ENCODE measurements around the gene MUC4. TPM values are rescaled to one million over a fixed set of nuclear protein-coding genes. Genes with fewer than 3 reads are reported as not detected.

Gene MUC4
- total and polyA plus RNA-seq, 2 donors: 0.14 to 1.3 TPM

DNA sequence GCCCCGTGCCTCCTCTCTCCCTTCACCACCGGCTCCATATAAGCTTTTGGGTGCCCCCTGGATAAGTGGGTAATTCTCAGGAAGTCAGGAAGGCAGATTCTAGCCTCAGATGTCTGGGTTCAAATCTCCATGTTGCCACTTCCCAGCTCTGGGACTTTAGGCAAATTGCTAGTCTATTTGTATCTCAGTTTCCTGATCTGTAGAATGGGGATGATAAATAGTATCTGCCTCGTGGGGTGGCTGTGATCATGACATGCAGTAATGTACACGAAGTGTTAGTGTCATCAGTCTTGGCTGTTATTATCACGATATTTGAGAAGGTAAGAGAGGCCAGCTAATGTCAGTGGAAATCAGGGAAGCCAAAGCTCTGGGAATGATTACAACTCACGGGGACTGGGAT is 43.3 kb downstream of the MUC4 start:
- H3K27me3 ChIP-seq (ENCODE audit: control insufficient read depth in 2 of 2, insufficient read depth in 1 of 2, low read length in 1 of 2): peaks cover 0 to 19% of the 10 kb centered on the region in 2 donors
- WGBS: 92% methylated on average over 6 of the region's 6 CpGs
- H3K4me1 ChIP-seq (ENCODE audit: control insufficient read depth in 2 of 2, insufficient read depth in 2 of 2, low read length in 2 of 2): no peaks in the 10 kb centered on the region
- no peak for DNase-seq (ENCODE audit: low read depth in 6 of 9, low spot score in 9 of 9)
- H3K27ac ChIP-seq (ENCODE audit: low read depth in 1 of 2, low read length in 1 of 2): no peak overlapping the region
- H3K36me3 ChIP-seq (ENCODE audit: control insufficient read depth in 2 of 2, insufficient read depth in 2 of 2, low read length in 1 of 2): no peaks in the 10 kb centered on the region
- peaks cover 0 to 6% of the 10 kb centered on the region in 2 donors for H3K9me3 ChIP-seq (ENCODE audit: control insufficient read depth in 2 of 2, insufficient read depth in 1 of 2, low read length in 1 of 2)
- H3K4me3 ChIP-seq (ENCODE audit: low read length in 2 of 2): no peak overlapping the region

DNA sequence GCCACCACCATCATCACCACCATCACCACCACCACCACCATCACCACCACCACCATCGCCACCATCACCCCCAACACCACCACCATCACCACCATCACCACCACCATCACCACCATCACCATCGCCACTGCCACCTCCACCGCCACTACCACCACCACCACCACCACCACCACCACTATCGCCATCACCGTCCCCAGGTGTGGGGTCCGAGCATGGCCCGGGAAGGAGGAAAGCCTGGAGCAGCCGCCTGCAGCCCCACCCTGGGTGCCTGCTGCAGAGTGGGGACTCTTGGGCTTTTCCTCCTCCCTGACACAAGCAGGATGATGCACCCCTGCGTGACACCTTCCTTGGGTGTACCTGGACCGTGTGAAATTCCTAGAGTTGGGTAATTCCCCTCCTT is 43.9 kb downstream of the MUC4 start:
- Histone ChIP-seq H3K4me3 (ENCODE audit: low read length in 2 of 2) (no peak overlapping the region), H3K4me1 (ENCODE audit: control insufficient read depth in 2 of 2, insufficient read depth in 2 of 2, low read length in 2 of 2) (no peaks in the 10 kb centered on the region), H3K27ac (ENCODE audit: low read depth in 1 of 2, low read length in 1 of 2) (no peak overlapping the region), H3K36me3 (ENCODE audit: control insufficient read depth in 2 of 2, insufficient read depth in 2 of 2, low read length in 1 of 2) (no peaks in the 10 kb centered on the region), H3K9me3 (ENCODE audit: control insufficient read depth in 2 of 2, insufficient read depth in 1 of 2, low read length in 1 of 2) (peaks cover 0 to 6% of the 10 kb centered on the region in 2 donors), H3K27me3 (ENCODE audit: control insufficient read depth in 2 of 2, insufficient read depth in 1 of 2, low read length in 1 of 2) (peaks cover 0 to 26% of the 10 kb centered on the region in 2 donors)
- DNase-seq (ENCODE audit: low read depth in 6 of 9, low spot score in 9 of 9): no peak
- WGBS: 78% methylated on average over 10 of the region's 10 CpGs

DNA sequence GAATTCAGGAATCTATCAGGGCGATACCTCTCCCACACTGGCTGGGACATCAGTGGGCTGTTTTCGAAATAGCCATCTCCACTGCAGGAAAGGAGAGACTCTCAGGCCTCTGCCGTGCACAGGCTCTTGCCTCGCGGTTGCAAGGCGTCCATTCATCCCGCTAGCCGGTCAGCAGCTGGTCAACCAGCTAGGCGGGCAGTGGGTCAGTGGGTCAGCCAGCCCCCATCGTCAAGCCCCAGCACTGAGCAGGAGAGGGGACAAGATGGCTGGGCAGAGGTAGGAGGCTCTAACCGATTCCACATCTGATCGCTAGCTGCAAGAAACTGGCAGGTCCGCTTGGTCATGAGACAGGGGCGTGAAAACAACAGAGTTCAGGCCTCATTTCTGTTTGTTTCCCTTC is 45.1 kb downstream of the MUC4 start:
- WGBS: 97% methylated on average over 14 of the region's 14 CpGs
- no peak overlapping the region for H3K27ac ChIP-seq (ENCODE audit: low read depth in 1 of 2, low read length in 1 of 2)
- H3K36me3 ChIP-seq (ENCODE audit: control insufficient read depth in 2 of 2, insufficient read depth in 2 of 2, low read length in 1 of 2): no peaks in the 10 kb centered on the region
- peaks cover 0 to 11% of the 10 kb centered on the region in 2 donors for H3K9me3 ChIP-seq (ENCODE audit: control insufficient read depth in 2 of 2, insufficient read depth in 1 of 2, low read length in 1 of 2)
- no peak for DNase-seq (ENCODE audit: low read depth in 6 of 9, low spot score in 9 of 9)
- H3K4me3 ChIP-seq (ENCODE audit: low read length in 2 of 2): no peak overlapping the region
- H3K27me3 ChIP-seq (ENCODE audit: control insufficient read depth in 2 of 2, insufficient read depth in 1 of 2, low read length in 1 of 2): peaks cover 0 to 34% of the 10 kb centered on the region in 2 donors
- H3K4me1 ChIP-seq (ENCODE audit: control insufficient read depth in 2 of 2, insufficient read depth in 2 of 2, low read length in 2 of 2): peaks cover 0 to 2% of the 10 kb centered on the region in 2 donors

DNA sequence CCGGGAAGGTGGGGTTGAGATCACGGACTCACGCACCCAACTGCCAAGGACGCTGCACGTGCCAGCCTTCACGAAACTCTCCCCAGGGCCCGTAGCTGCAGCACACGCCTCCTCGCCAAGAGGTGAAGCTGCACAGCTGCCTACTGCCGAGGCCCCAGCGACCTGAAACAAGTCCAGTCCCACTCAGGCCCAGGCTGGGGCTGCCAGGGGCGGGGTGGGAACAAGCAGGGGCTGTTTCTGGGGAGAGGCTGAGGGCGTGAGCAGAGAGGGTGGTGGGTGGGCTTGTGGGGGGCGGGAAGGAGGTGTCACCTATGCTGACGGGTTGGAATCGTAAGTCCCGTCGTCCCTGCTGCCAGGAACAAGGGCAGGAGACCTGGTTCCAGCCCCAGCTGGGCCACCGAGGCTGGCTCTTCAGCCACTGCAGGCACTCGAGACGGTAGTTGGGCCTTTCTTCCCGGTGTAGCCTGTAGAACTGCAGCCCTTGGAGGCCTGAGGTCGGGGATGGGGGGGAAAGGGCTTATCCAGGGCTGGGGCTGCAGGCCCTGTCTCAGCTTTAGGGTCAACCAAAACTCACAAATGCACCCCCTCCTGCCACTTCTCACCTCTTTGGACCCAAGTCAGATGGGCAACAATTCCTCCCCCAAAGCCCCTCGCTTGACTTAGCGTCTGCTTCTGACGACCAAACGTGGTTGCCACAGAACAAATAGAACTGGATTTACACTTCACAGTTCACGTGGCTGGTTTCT is 46.6 kb downstream of the MUC4 start:
- H3K27ac ChIP-seq (ENCODE audit: low read depth in 1 of 2, low read length in 1 of 2): no peak overlapping the region
- no peak overlapping the region for H3K4me3 ChIP-seq (ENCODE audit: low read length in 2 of 2)
- peaks cover 0 to 15% of the 10 kb centered on the region in 2 donors for H3K9me3 ChIP-seq (ENCODE audit: control insufficient read depth in 2 of 2, insufficient read depth in 1 of 2, low read length in 1 of 2)
- 97% methylated on average over 28 of the region's 28 CpGs for WGBS
- no peak for DNase-seq (ENCODE audit: low read depth in 6 of 9, low spot score in 9 of 9)
- peaks cover 0 to 5% of the 10 kb centered on the region in 2 donors for H3K4me1 ChIP-seq (ENCODE audit: control insufficient read depth in 2 of 2, insufficient read depth in 2 of 2, low read length in 2 of 2)
- peaks cover 0 to 49% of the 10 kb centered on the region in 2 donors for H3K27me3 ChIP-seq (ENCODE audit: control insufficient read depth in 2 of 2, insufficient read depth in 1 of 2, low read length in 1 of 2)
- no peaks in the 10 kb centered on the region for H3K36me3 ChIP-seq (ENCODE audit: control insufficient read depth in 2 of 2, insufficient read depth in 2 of 2, low read length in 1 of 2)

DNA sequence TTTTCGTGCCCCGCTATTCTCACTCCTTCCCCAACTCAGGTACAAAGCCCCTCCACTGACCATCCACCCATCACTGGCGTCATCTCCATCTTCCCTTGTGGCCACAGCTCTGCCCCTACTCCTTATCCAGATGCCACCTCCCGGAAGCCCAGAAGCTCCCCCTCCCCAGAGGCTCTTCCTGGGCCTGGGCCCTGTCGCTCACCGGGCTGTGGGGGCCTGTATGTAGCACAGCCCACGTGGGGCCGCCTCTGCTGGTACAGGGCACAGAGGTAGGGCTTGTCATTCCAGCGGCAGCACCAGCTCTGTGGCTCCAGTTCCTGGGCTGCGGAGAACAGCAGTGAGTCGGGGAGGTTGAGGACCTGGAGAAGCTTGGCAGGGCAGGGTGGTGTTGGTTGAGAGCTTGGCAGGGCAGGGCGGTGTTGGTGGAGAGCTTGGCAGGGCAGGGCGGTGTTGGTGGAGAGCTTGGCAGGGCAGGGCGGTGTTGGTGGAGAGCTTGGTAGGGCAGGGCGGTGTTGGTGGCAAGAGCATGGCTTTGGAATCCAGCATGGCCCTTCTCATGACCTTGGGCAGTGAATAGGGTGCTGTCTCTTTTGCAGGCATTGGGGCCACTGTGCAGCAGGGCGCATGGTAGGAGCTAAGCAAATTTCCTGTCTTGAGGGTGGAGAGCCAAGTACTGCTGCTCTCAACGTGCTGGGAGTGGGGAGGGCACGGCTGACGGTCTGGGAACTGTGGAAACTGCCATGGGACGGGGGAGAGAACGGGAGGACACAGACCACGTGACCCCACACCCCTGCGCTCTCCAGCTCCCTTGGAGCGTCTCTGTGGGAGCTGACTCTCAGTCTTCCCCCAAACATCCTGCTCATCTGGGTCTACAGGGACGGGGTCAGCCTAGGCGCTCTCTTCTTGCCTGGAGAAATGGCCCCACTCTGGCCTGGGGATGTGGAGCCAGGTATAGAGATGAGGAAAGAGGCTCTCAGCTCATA is 47.6 kb downstream of the MUC4 start:
- H3K9me3 ChIP-seq (ENCODE audit: control insufficient read depth in 2 of 2, insufficient read depth in 1 of 2, low read length in 1 of 2): peaks cover 0 to 15% of the 10 kb centered on the region in 2 donors
- peaks cover 0 to 53% of the 10 kb centered on the region in 2 donors for H3K27me3 ChIP-seq (ENCODE audit: control insufficient read depth in 2 of 2, insufficient read depth in 1 of 2, low read length in 1 of 2)
- H3K36me3 ChIP-seq (ENCODE audit: control insufficient read depth in 2 of 2, insufficient read depth in 2 of 2, low read length in 1 of 2): no peaks in the 10 kb centered on the region
- DNase-seq (ENCODE audit: low read depth in 6 of 9, low spot score in 9 of 9): no peak
- no peak overlapping the region for H3K4me3 ChIP-seq (ENCODE audit: low read length in 2 of 2)
- 86% methylated on average over 26 of the region's 26 CpGs for WGBS
- peaks cover 0 to 5% of the 10 kb centered on the region in 2 donors for H3K4me1 ChIP-seq (ENCODE audit: control insufficient read depth in 2 of 2, insufficient read depth in 2 of 2, low read length in 2 of 2)
- H3K27ac ChIP-seq (ENCODE audit: low read depth in 1 of 2, low read length in 1 of 2): no peak overlapping the region

DNA sequence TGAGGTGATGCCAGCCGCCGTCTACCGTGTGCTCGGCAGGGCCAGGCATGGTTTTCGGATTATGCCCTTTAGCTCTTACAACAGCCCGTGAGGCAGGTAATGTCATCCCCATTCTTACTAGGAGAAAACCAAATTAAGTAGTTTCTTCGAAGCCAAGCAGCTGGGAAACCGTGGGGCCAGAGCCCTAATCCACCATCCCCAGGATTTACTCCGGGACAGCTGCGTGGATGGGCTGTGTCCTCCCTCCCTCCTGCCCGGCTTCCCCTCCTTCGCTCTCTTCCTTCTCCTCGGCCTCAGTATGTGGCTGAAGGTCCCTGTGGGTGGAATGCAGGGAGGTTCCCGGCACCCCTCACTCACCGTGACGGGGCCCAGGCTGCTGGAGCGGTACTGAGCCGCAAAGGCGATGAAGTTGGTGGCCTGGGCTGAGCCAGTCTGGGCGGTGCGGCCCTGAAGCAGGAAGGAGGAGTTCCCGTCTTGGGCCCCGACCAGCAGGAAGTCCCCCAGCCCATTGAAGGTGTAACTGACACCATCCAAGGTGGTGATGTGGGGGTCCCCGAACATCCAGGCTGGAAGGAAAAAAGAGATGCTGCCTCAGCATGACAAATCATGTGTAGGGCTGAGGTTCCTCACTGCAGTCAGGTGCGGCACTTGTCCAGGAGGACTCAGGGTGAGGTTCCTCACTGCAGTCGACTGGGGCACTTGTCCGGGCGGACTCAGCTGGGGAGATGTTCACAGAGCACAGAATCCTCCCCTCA is 48.5 kb downstream of the MUC4 start:
- Histone ChIP-seq H3K27ac (ENCODE audit: low read depth in 1 of 2, low read length in 1 of 2) (no peak overlapping the region), H3K4me1 (ENCODE audit: control insufficient read depth in 2 of 2, insufficient read depth in 2 of 2, low read length in 2 of 2) (peaks cover 0 to 5% of the 10 kb centered on the region in 2 donors), H3K4me3 (ENCODE audit: low read length in 2 of 2) (no peak overlapping the region), H3K9me3 (ENCODE audit: control insufficient read depth in 2 of 2, insufficient read depth in 1 of 2, low read length in 1 of 2) (peaks cover 0 to 15% of the 10 kb centered on the region in 2 donors), H3K27me3 (ENCODE audit: control insufficient read depth in 2 of 2, insufficient read depth in 1 of 2, low read length in 1 of 2) (peaks cover 0 to 57% of the 10 kb centered on the region in 2 donors), H3K36me3 (ENCODE audit: control insufficient read depth in 2 of 2, insufficient read depth in 2 of 2, low read length in 1 of 2) (no peaks in the 10 kb centered on the region)
- no peak for DNase-seq (ENCODE audit: low read depth in 6 of 9, low spot score in 9 of 9)
- 86% methylated on average over 28 of the region's 28 CpGs for WGBS

DNA sequence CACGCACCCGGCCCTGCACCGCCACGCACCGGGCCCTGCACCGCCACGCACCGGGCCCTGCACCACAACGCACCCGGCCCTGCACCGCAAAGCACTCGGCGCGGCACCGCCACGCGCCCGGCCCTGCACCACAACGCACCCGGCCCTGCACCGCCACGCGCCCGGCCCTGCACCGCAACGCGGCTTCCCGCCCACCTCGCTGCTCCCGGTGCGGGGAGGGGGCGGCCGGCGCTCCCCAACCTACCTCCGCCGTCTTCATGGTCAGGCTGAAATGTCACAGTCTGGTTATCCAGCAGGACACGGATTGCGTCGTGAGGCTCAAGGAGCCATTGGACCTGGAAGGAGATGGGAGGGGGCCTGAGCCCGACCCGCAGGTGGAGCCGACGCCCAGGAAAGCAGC is 49.1 kb downstream of the MUC4 start:
- H3K9me3 ChIP-seq (ENCODE audit: control insufficient read depth in 2 of 2, insufficient read depth in 1 of 2, low read length in 1 of 2): peaks cover 0 to 15% of the 10 kb centered on the region in 2 donors
- peaks cover 0 to 63% of the 10 kb centered on the region in 2 donors for H3K27me3 ChIP-seq (ENCODE audit: control insufficient read depth in 2 of 2, insufficient read depth in 1 of 2, low read length in 1 of 2)
- peaks cover 0 to 9% of the 10 kb centered on the region in 2 donors for H3K4me1 ChIP-seq (ENCODE audit: control insufficient read depth in 2 of 2, insufficient read depth in 2 of 2, low read length in 2 of 2)
- DNase-seq (ENCODE audit: low read depth in 6 of 9, low spot score in 9 of 9): no peak
- H3K4me3 ChIP-seq (ENCODE audit: low read length in 2 of 2): no peak overlapping the region
- WGBS: 92% methylated on average over 43 of the region's 43 CpGs
- no peaks in the 10 kb centered on the region for H3K36me3 ChIP-seq (ENCODE audit: control insufficient read depth in 2 of 2, insufficient read depth in 2 of 2, low read length in 1 of 2)
- no peak overlapping the region for H3K27ac ChIP-seq (ENCODE audit: low read depth in 1 of 2, low read length in 1 of 2)

DNA sequence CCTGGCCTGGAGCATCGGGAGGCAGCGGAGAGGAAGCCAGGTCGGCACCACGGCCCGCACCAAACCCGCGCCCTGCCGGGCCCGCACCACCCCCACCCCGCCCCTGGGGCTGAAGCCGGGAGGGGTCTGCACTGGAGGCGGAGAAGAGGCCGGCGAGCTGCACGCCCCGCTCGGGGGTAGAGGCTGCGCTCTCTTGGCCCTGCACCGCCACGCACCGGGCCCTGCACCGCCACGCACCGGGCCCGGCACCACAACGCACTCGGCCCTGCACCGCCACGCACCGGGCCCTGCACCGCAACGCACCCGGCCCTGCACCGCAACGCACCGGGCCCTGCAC is 49.5 kb downstream of the MUC4 start:
- Histone ChIP-seq H3K4me3 (ENCODE audit: low read length in 2 of 2) (no peak overlapping the region), H3K36me3 (ENCODE audit: control insufficient read depth in 2 of 2, insufficient read depth in 2 of 2, low read length in 1 of 2) (no peaks in the 10 kb centered on the region), H3K9me3 (ENCODE audit: control insufficient read depth in 2 of 2, insufficient read depth in 1 of 2, low read length in 1 of 2) (peaks cover 0 to 15% of the 10 kb centered on the region in 2 donors), H3K27me3 (ENCODE audit: control insufficient read depth in 2 of 2, insufficient read depth in 1 of 2, low read length in 1 of 2) (peaks cover 0 to 66% of the 10 kb centered on the region in 2 donors), H3K4me1 (ENCODE audit: control insufficient read depth in 2 of 2, insufficient read depth in 2 of 2, low read length in 2 of 2) (peaks cover 0 to 13% of the 10 kb centered on the region in 2 donors), H3K27ac (ENCODE audit: low read depth in 1 of 2, low read length in 1 of 2) (no peak overlapping the region)
- no peak for DNase-seq (ENCODE audit: low read depth in 6 of 9, low spot score in 9 of 9)
- 75% methylated on average over 36 of the region's 36 CpGs for WGBS

Data from thymus (tissue), 11 donors.